Measurements from ENCODE around the gene NTRK2.

Gene NTRK2

DNA sequence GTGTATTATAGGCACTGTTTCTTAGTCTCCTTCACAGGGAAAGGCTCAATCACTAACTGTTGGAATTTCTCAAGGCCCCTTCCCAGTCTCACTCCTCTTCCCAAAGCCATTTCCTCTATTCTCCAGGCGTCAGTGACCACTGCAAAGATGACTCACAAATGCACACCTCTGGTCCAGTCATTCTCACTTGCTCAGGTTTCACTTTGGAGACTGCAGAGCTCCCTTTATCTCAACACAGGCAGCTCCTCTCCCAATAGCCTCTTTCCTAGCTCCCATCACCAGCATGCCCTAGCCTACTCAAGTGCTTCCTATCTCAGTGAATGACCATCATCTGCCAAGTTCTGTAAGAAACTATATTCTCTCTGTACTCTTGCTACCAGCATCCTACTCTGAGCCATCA lies 323.6 kb downstream of the NTRK2 start:
- no peak for DNase-seq

GRCh38 chr9:84996029-84996428 lies 326.5 kb downstream of the NTRK2 start:
- DNase-seq: no peak

- DNase-seq: no peak
Measured at GRCh38 chr9:84996716-84997115, 327.2 kb downstream of the NTRK2 start.

DNA sequence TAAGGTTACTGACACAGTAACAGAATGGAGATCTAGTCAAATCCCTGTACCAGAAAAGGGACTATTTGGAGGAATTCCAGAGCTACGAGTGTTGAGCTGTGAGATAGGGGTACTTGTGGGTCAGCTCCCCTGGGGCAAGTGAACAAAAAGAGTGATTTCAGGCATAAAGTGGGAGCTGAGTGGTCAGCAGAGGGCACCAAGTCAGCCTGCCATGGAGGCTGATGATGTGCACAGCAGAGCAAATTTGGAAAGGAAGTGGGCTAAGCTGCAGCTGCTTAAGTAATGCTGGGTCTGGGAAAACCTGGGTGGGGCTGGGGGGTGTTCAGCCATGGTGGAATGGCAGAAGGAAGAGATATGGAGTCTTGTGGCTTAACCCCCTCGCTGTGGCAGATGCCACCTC lies 327.9 kb downstream of the NTRK2 start:
- DNase-seq: no peak

DNA sequence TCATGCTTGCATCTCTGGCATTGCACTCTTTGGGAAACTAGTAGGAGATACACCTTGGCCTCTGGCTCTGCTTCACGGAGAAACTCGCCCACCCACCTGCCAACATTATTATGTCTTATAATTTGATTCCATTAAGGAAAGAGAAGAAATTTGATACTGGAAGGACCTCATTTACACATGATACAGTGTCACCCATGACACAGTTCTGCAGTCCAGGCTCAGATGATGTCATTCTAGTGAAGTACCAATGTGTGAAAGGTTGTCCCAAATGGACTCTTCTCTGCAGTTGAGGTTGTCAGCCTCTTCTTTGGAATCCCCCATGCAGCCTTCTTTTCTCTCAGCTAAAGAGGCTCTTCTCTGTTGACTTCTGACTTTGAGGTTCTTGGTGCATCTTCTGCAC lies 329.1 kb downstream of the NTRK2 start:
- no peak for DNase-seq

GRCh38 chr9:84999788-85000187 lies 330.3 kb downstream of the NTRK2 start:
- no peak for DNase-seq

- no peak for DNase-seq
Measured at GRCh38 chr9:85001925-85002324, 332.4 kb downstream of the NTRK2 start.

GRCh38 chr9:85004818-85005413 lies 335.4 kb downstream of the NTRK2 start:
- no peak for DNase-seq

DNA sequence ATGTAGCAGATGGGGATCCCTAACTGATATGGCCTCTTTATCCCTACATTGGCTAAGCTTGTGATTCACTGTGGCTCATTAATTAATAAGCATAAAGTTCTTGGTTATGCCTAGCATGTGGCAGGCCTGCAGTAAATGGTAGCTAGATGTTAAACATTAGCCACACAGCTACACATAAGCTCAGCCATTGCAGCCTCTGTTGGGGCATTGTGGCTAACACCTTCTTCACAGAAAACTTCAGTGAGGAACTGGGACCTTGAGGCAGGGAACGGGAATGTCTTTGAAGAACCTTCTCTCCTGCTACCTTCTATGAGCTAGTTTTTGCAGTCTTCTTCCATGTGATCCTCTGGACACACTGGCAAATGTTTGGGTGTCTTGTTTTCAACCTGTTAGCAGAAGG lies 338.2 kb downstream of the NTRK2 start:
- DNase-seq: no peak

GRCh38 chr9:85008215-85008614 lies 338.7 kb downstream of the NTRK2 start:
- no peak for DNase-seq

GRCh38 chr9:85009251-85009650 lies 339.7 kb downstream of the NTRK2 start:
- no peak for DNase-seq

GRCh38 chr9:85013703-85014102 lies 344.2 kb downstream of the NTRK2 start:
- no peak for DNase-seq

GRCh38 chr9:85014292-85014691 lies 344.8 kb downstream of the NTRK2 start:
- no peak for DNase-seq

DNA sequence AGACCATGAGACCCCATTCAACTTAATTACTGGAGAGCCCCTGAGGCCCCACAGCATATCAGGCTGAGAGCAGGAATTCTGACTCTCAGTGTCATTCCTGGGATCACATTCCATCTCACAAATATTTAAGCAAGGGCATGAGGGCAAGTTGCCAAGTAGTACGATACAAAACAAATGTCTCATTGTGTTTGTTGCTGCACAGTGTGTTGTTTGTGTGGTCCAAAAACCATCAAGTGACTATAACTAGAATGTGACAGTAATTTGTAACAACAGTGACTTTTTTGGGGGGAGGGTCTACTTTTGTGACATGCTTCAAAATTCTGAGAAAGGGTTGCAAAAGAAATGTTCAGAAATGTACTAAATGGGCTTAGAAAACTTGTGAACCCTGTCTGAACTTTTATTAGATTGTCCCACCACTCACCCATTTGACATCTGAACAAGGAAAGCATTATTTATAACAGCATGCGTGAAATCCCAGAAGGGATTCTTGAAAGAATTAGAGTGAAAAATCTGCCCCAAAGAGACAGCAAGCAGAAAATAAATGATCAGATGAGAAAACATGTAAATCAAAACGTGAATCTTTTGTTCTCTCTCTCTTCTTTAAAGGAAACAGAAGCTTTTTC lies 347.0 kb downstream of the NTRK2 start:
- no peak for DNase-seq

- no peak for DNase-seq
Measured at GRCh38 chr9:85020791-85021190, 351.3 kb downstream of the NTRK2 start.

- no peak for DNase-seq
Measured at GRCh38 chr9:85021686-85022085, 352.2 kb downstream of the NTRK2 start.

DNA sequence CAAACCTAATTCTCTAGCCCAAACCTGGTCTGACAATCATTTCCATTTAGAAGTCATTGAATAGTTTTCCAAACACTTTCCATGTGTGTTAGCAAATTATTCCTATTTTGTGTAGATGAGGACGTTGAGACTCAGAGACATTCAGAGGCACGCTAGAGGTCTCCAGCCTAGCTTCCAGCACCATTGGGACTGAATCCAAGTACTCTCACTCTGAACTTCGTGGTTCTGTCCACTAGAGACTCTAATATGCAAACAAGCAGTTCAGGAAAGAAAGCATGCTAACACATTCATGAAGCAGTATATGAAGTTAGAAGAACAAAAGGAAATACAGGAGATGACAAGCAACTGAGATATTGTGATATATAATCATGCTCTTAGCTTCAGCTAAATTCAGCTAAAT lies 354.8 kb downstream of the NTRK2 start:
- DNase-seq: no peak

DNA sequence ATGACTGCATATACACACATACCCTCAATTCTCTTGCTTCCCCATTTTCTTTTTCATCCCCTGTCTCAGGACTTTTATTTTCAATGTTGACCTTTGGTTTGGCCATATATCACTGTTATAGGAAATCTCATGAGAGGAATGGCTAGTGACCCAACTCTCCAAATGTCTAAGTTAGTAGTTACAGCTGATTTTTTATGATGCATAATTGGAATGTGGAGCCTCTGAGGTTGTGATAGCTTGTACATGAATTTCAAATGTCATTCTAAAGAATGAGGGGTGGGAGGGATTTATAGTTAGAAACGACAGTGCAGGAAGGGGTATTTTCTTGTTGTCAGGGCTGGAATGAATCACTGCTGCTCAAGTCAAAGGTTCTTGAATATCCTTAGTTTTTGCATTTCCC lies 356.1 kb downstream of the NTRK2 start:
- no peak for DNase-seq

- no peak for DNase-seq
Measured at GRCh38 chr9:85027870-85028269, 358.3 kb downstream of the NTRK2 start.

GRCh38 chr9:85030316-85030715 lies 360.8 kb downstream of the NTRK2 start:
- no peak for DNase-seq

DNA sequence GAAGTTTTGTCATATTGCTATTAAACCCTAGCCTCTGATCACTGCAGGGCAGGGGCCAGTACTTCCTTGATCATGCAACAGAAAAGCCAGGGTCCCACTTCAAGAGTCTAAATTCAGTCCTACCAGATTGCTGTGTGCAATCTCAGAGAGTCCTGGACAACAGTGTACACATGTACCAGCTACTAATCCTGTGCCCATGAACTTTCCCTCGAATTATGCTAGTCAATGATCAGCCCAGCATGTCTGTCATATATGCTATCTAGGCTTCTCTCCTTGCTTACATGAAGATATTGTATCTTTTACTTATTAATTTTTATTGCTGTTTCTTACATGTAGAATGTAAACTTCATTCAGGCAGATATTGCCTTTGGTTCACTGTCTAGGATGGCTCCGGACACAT lies 367.0 kb downstream of the NTRK2 start:
- DNase-seq: no peak

DNA sequence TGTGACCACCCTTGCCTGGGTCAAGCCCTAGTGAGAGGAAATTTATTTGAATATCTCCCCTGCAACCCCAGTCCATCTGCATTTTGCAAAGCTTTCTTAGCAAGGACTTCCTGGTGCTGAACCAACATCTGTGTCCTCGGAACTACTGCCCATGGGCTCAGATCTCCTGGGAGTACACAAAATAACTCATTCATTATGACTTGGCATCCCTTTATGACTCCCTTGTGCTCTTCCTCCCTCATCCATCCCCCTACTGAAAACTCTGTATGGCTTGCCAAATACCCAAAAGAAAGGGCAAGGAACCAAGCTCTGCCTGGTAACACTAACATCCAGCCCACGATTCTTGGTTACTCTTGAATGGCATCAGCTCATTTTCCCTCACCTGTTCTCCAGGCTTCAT lies 368.5 kb downstream of the NTRK2 start:
- DNase-seq: no peak

- no peak for DNase-seq
Measured at GRCh38 chr9:85038824-85039608, 369.5 kb downstream of the NTRK2 start.

- DNase-seq: no peak
Measured at GRCh38 chr9:85040146-85040545, 370.6 kb downstream of the NTRK2 start.
